ENCODE data around the gene CNTRL.

- TF ChIP-seq CTCF (IDR thresholded peaks at IDR 0.05; ENCODE audit: low read depth, low read length, poor library complexity, severe bottlenecking) (no peak), EZH2phosphoT487 (IDR thresholded peaks at IDR 0.05; ENCODE audit: borderline replicate concordance, low read length) (no peak)
Observed at GRCh38 chr9:121200356-121200755, 125.6 kb downstream of the CNTRL start.
